DMS 273 (cell line): ENCODE data around the gene AP1G1.
"Not testable (repeated sequence)": the region's sequence is repeated elsewhere in the genome, so short reads cannot be mapped to it uniquely, and the experiment has no call there.

Experiments used
- DNase-seq: peaks from one replicate; lab custom pipeline; 2025; ENCODE audit not compliant: unreplicated experiment; lab: John Stamatoyannopoulos, UW

AP1G1 gene

DNA sequence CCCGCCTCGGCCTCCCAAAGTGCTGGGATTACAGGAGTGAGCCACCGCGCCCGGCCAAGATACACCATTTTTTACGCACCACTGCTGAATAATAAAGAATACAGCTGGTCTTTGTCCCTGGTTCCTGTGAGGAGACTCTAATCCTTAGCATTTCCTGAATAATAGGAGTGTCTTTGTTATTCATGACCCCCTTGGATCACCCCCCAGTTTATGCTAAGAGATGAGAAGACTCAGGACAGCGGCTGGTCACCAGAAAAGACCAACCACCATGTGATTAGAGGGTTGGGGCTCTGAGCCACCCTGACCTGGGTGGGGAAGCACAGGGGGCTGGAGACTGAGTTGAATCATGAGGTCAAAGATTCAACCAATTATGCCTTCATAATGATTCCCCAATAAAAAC is 101.4 kb downstream of the AP1G1 start:
- no peak for DNase-seq

DNA sequence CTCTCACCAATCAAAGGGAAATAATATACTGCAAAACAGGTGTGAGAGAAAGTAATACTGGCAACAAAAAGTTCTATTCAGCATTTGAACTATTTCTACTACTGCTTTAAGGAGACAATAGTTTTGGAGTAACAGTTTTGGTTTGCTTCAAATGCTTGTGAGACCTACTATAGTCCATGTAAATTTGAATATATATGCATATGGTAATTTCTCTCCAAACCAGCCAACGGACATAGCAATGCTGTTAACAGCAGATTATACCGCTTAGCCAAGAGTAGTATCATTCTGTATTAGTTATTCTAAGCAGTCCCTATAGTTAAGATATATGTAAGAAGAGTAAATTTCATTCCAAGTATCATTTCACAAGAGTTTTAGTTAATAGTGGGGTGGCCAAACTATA is 102.6 kb downstream of the AP1G1 start:
- DNase-seq, result no peak

DNA sequence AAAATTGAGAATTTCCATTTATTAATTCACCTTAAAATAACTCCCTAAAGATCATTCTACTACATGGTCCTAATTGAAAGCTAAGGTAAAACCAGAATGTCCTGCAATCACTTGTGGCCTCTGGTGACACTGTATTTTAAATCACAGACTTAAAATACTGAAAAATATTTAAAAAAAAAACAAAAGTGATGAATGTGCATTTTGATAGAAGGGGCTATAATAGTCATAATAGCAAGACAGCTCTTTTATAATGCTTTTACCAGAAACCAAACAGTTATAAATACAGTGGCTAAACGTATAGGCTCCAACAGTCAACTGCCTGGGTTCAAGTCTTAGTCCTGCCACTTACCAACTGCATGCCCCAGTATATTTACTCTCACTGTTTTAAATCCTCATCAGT is 105.3 kb downstream of the AP1G1 start:
- no peak for DNase-seq

DNA sequence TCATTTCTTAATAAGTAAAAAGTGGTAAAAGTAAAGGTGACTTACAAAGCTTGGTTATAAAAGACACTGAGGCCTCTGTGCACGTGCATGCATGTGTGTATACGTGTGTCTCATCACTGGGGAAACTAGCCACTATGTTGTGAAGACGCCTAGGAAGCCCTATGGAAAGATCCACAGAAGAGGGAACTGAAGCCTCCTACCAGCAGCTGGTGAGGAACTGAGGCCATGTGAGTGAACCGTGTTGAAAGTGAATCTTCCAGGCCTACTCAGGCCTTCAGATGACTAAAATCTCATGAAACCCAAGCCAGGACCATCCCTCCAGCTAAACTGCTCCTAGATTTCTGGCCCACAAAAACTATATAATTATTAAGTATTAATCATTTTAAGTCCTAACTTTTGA is 107.8 kb downstream of the AP1G1 start:
- DNase-seq, result no peak

DNA sequence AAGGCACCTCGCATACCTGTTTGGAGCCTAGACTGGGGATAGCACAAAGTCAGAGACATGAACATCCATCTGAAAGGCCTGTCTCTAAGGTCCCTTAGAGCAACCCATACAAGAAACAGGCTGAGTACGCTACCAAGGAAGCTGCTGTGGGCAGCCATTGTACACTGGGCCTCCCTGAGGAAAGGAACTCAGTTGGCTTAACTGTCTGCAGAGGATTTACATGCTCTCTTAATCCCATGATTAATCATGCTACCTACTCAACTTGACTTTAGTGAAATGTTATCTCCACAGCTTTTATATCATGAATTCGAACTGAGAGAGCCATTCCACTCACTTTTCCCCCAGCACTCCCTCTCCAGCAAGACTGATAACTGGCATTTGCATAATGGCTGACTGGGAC is 110.1 kb downstream of the AP1G1 start:
- no peak for DNase-seq

DNA sequence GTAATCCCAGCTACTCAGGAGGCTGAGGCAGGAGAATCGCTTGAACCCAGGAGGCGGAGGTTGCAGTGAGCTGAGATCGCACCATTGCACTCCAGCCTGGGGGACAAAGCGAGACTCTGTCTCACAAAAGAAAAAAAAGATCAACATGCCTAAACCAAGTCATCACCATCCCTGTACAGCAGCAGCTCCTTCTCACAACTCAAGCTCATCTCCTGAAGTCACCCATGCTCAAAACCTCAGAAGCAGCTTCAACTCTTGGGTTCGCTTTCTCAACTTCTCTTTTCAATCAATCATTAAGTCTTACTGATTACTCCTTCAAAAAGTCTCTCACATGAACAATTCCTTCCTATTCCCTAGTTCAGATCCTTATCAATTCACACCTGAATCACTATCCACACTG is 115.5 kb downstream of the AP1G1 start:
- DNase-seq, result no peak

DNA sequence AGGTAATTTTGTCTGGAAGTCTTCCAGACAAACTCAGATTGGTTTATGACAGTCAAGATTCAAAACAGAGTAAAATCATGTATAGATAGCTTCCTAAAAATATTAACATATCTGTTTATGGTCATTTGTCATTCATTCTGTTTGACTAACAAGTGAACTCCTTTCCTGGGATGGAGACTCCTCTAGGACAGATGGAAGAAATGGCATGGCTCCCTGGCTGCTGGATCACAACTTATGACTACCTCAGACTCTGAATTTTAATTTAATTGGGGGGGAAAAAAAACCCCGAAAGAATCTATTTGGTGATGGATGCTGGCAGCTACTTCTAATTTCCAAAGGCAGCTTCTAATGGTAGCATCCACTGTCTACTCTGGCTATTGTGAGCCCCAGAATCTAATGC is 118.7 kb downstream of the AP1G1 start:
- no peak for DNase-seq

DNA sequence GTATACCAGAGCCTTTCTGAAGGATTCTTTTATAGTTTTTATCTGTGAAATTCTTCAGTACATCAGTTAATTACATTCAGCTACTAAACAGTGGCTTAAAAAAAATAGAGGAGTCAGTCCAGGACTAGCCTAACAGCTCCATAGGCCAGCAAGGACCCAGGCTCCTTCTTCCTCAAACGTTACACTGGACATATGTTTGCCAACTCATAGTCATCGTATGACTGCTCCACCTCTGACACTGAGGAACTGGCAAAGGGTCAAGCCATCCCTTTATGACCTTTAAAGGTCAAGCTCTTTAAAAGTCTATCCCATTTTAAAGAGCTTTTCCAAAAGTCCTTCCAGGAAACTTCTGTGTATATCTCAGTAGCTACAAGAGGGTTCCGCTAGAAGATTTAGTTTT is 120.8 kb downstream of the AP1G1 start:
- no peak for DNase-seq

DNA sequence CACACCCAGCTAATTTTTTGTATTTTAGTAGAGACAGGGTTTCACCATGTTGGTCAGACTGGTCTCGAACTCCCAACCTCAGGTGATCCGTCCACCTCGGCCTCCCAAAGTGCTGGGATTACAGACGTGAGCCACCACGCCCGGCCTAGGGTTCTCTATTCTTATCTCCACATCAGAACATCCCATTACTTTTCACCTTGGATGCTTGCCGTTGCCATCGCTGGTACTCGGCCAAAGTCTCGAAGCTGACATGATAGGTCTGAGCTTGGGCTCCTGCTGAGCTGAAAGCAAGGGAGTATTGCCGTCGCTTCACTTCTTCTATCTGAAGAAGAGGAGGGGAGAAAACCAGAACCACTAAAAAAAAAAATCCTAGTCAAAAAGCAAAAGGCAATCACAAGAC is 124.4 kb downstream of the AP1G1 start:
- DNase-seq, result not testable (repeated sequence)

DNA sequence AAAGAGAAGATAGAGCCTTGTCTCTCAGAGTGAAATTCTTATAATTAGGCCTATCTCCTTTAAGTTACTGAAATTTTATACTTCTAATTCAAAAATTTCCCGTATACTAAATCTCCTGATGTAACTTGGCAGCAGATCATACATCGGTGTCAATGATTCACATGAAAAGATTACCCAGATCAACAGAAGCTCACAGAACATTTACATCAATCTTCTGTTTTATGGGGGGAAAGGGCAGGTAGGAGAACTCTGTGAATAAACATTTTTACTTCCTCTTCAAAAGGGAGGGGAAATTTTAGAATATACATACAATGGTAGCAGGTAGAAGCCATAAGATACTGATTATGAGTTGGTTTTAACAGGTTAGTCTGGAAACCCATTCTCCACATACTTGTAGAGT is 127.3 kb downstream of the AP1G1 start:
- no peak for DNase-seq
